ENCODE results near the gene FANCE. TPM values are rescaled to one million over a fixed set of nuclear protein-coding genes. Genes with fewer than 3 reads are reported as not detected.

Gene FANCE
- total RNA-seq, 1 experiment from 2014 or later, result 19.2 TPM

DNA sequence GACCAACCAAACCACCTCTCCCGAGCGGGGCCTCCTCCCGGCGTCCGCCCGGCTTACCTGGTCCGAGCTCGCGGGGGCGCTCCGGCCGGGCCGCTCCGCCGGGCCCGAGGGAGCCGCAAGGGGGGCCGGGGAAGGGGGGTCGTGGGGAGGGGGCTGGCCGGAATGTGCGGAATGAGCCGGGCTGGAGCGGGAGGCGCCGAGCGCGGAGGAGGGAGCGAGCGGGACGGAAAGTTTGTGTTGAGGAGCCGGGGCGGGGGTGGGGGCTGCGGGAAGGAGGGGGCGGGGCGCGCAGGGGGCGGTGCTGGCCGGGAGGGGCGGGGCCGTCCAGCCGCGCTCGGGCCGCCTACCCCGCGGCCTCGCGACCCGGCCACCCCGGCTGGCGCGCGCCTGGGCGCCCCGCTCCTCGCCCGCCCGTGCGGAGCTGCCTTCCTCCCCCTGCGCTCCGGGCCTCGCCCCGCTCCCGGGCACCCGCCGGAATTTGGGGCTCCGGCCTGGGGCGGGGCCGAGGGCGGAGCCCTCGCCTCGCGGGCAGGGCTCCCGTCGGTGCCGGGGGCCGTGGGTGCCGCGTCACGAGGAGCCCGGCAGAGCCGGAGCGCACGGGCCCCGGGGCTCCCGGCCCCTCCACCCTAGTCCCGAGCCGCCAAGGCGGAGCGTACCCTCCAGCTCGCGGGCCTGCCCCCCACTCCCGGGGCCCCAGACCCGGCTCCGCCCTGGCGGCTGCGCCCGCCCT, 44.9 kb downstream of the FANCE start, which contains the start of gene TEAD3:
Gene TEAD3 (minus strand): TSS at position 239 of the 730 bp plus-strand sequence.
- Histone ChIP-seq H3K36me3 (ENCODE audit: insufficient read depth, low read length, poor library complexity, severe bottlenecking) (no peaks in the 10 kb centered on the region), H3K4me1 (ENCODE audit: insufficient read depth, low read length, poor library complexity, severe bottlenecking) (peaks cover 36% of the 10 kb centered on the region), H3K27ac (ENCODE audit: low read depth, low read length, poor library complexity, severe bottlenecking) (peak within 1 kb of the TSS; percentile 78), H3K27me3 (replicated peaks; ENCODE audit: insufficient read depth, low read depth, low read length, poor library complexity) (no peaks in the 10 kb centered on the region), H3K9me3 (ENCODE audit: low read depth, low read length, poor library complexity, severe bottlenecking) (no peaks in the 10 kb centered on the region), H3K4me3 (ENCODE audit: low read depth, low read length, poor library complexity, severe bottlenecking) (peak within 1 kb of the TSS; percentile 71)
- TF ChIP-seq, protein P1, sequence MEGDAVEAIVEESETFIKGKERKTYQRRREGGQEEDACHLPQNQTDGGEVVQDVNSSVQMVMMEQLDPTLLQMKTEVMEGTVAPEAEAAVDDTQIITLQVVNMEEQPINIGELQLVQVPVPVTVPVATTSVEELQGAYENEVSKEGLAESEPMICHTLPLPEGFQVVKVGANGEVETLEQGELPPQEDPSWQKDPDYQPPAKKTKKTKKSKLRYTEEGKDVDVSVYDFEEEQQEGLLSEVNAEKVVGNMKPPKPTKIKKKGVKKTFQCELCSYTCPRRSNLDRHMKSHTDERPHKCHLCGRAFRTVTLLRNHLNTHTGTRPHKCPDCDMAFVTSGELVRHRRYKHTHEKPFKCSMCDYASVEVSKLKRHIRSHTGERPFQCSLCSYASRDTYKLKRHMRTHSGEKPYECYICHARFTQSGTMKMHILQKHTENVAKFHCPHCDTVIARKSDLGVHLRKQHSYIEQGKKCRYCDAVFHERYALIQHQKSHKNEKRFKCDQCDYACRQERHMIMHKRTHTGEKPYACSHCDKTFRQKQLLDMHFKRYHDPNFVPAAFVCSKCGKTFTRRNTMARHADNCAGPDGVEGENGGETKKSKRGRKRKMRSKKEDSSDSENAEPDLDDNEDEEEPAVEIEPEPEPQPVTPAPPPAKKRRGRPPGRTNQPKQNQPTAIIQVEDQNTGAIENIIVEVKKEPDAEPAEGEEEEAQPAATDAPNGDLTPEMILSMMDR (conservative IDR thresholded peaks at IDR 0.05; ENCODE audit: low read depth, low read length), result peak; percentile 14; the same call in 1 of the 2 replicates
- no peak for TF ChIP-seq EZH2 (IDR thresholded peaks at IDR 0.05; ENCODE audit: borderline replicate concordance, low read depth, low read length, poor library complexity, severe bottlenecking)
- intact Hi-C loops (cut with micrococcal nuclease; ENCODE audit: unreplicated experiment), result no loop called here
- ChIA-PET POLR2A (ENCODE audit: low non-redundant PET) (no interaction called here), CTCF (interaction anchor here (0.5 kb wide), 1 partner anchor 10 kb away, joined by 10 read pairs; no protein-coding TSS in a partner anchor)
- DNase-seq (ENCODE audit: low spot score), result peak; percentile 56
- BruUV-seq (replicated peaks), result no TSS peak

DNA sequence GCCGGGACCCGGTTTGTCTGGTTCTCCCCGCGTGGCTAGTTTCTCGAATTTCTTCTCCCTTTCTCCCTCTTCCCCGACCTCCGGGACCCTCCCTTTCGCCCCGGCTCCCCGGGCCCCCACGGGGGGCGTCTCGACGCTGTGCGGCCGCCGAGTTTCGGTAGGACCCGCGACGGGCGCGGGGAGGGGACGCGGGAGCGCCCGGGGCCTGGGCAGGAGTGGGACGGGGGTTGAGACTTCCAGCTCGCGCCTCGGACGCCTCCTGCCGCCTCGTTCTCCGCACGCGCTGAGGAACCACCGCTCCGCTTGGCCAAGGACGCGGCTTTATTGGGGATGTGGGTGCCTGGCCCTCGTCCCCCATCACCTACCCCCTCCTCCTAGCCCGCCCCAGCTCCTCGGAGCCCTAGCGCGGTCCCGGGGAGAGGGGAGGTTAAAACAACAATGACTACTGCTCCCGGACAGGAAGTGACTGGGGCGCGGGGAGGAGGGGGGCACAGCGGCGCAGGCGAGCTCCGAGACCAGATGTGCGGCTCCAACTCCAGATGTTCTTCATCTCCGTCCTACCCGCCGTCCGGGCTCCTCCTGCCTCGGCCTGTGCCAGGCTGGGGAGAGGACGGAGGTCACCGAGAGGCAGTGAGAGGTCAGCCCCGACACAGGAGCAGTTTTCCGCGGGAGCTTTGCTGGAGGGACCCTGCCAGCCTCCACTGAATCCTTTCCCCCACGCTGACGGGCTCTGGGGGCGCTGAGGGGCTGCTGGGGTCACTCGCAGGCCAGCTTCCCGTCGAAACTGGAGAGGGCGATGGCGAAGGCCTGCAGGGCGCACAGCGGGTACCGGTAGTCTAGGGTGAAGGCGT, 45.7 kb downstream of the FANCE start:
- Histone ChIP-seq H3K9me3 (ENCODE audit: low read depth, low read length, poor library complexity, severe bottlenecking) (no peaks in the 10 kb centered on the region), H3K4me3 (ENCODE audit: low read depth, low read length, poor library complexity, severe bottlenecking) (peak overlapping the region; percentile 71), H3K4me1 (ENCODE audit: insufficient read depth, low read length, poor library complexity, severe bottlenecking) (peaks cover 28% of the 10 kb centered on the region), H3K27ac (ENCODE audit: low read depth, low read length, poor library complexity, severe bottlenecking) (peak overlapping the region; percentile 78), H3K36me3 (ENCODE audit: insufficient read depth, low read length, poor library complexity, severe bottlenecking) (no peaks in the 10 kb centered on the region), H3K27me3 (replicated peaks; ENCODE audit: insufficient read depth, low read depth, low read length, poor library complexity) (no peaks in the 10 kb centered on the region)
- no TSS peak for BruUV-seq (replicated peaks)
- ChIA-PET POLR2A (ENCODE audit: low non-redundant PET) (no interaction called here), CTCF (interaction anchor here (0.5 kb wide), 1 partner anchor 9 kb away, joined by 10 read pairs; no protein-coding TSS in a partner anchor)
- no peak for TF ChIP-seq EZH2 (IDR thresholded peaks at IDR 0.05; ENCODE audit: borderline replicate concordance, low read depth, low read length, poor library complexity, severe bottlenecking)
- TF ChIP-seq, protein P1 (conservative IDR thresholded peaks at IDR 0.05; ENCODE audit: low read depth, low read length), result no peak
- intact Hi-C loops (cut with micrococcal nuclease; ENCODE audit: unreplicated experiment), result no loop called here
- peak; percentile 51 for DNase-seq (ENCODE audit: low spot score)

DNA sequence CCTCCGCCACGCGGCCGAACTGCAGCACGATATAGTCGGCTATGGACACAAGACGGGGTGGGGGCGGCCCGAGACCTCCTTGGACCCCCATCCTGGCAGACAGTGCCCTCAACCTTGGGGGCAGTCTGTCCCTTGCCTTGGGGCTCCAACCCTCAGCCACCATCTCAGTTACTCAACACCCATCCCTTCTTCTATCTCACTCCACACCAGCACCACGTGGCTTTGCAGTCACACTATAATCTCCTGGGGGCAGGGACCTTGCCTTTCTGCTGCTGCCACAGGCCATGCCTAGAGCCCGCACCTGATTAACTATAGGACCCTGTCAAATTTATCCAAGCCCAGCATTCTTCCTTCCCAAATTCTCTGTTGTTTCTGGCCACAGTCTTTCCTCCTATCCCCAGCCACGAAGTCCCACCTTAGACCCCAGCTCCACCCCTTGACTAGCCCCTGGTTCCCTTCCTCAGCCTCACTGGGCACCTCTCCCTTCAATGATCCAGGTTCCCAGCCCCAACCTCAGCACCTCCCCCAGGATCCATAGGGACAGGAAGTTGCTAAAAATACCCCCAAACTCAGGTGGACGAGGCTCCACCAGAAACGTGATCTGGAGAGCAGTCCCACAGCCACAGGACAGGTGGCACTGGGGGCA, 46.4 kb downstream of the FANCE start:
- BruUV-seq (replicated peaks), result no TSS peak
- Histone ChIP-seq H3K27me3 (replicated peaks; ENCODE audit: insufficient read depth, low read depth, low read length, poor library complexity) (no peaks in the 10 kb centered on the region), H3K9me3 (ENCODE audit: low read depth, low read length, poor library complexity, severe bottlenecking) (no peaks in the 10 kb centered on the region), H3K4me1 (ENCODE audit: insufficient read depth, low read length, poor library complexity, severe bottlenecking) (peaks cover 22% of the 10 kb centered on the region), H3K36me3 (ENCODE audit: insufficient read depth, low read length, poor library complexity, severe bottlenecking) (no peaks in the 10 kb centered on the region), H3K4me3 (ENCODE audit: low read depth, low read length, poor library complexity, severe bottlenecking) (no peak overlapping the region), H3K27ac (ENCODE audit: low read depth, low read length, poor library complexity, severe bottlenecking) (no peak overlapping the region)
- no peak for DNase-seq (ENCODE audit: low spot score)
- POLR2A ChIA-PET (ENCODE audit: low non-redundant PET), result no interaction called here
- TF ChIP-seq EZH2 (IDR thresholded peaks at IDR 0.05; ENCODE audit: borderline replicate concordance, low read depth, low read length, poor library complexity, severe bottlenecking), result no peak
- TF ChIP-seq, protein P1 (conservative IDR thresholded peaks at IDR 0.05; ENCODE audit: low read depth, low read length), result no peak
- intact Hi-C loops (cut with micrococcal nuclease; ENCODE audit: unreplicated experiment), result no loop called here
- CTCF ChIA-PET, result no interaction called here

Measured in A673 (cell line).